Activated naive CD4-positive, alpha-beta T cell treated with anti-CD3 and anti-CD28 coated beads, Interleukin-2, amount 10 ng/mL, durations not matched to agents 7 days and 5 days (primary cell): ENCODE results near the gene CD101.

Experiments
- CTCF ChIA-PET: fragments of 350-600 bp; sonication (Branson Sonifier 250); formaldehyde crosslinking; loops from one replicate; lab custom pipeline; 2021; ENCODE audit warnings: antibody characterized with exemption; lab: Charles Lee
- DNase-seq: peaks from one replicate; pipeline ENCODE4 v3.0.0-alpha.2; 2020
- H3K27ac Mint-ChIP-seq: one replicate; pipeline ENCODE4 v1.8.0; 2021; ENCODE audit warnings: mild to moderate bottlenecking, moderate library complexity, mixed read lengths
- H3K27me3 Mint-ChIP-seq: one replicate; pipeline ENCODE4 v1.8.0; 2021; ENCODE audit warnings: mild to moderate bottlenecking, mixed read lengths
- H3K36me3 Mint-ChIP-seq: one replicate; pipeline ENCODE4 v1.8.0; 2021; ENCODE audit warnings: mixed read lengths
- H3K4me1 Mint-ChIP-seq: one replicate; pipeline ENCODE4 v1.8.0; 2021; ENCODE audit warnings: mixed read lengths
- H3K4me3 Mint-ChIP-seq: one replicate; pipeline ENCODE4 v1.8.0; 2021; ENCODE audit warnings: mild to moderate bottlenecking, moderate library complexity, mixed read lengths
- H3K9me3 Mint-ChIP-seq: one replicate; pipeline ENCODE4 v1.8.0; 2021; ENCODE audit warnings: mixed read lengths

Gene CD101

DNA sequence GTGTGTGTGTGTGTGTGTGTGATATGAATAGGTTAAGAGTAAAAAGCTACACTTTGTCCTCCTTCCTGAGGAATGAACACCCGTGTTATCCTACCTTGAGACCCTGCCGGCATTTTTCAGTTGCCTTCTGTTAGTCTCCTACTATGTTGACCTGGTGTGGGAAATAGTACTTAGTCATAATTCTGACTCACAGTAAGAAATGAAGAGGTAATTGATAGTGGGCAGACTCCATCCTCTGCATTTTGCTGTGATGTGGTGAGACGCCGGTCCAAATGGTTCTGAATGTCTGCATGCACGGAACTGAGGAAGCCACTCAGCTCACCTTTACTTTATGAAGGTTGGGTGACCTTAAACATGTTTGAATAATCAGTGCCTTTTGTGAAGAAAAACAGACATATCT is 12.6 kb downstream of the CD101 start:
- Mint-ChIP-seq H3K4me1 (peaks cover 22% of the 10 kb centered on the region), H3K27me3 (no peaks in the 10 kb centered on the region), H3K4me3 (no peak overlapping the region), H3K9me3 (no peaks in the 10 kb centered on the region), H3K27ac (no peak overlapping the region), H3K36me3 (peaks cover 5% of the 10 kb centered on the region)
- no peak for DNase-seq
- CTCF ChIA-PET: no interaction called here

- DNase-seq: no peak
- Mint-ChIP-seq H3K27ac (no peak overlapping the region), H3K4me3 (no peak overlapping the region), H3K36me3 (peaks cover 7% of the 10 kb centered on the region), H3K9me3 (no peaks in the 10 kb centered on the region), H3K4me1 (peaks cover 12% of the 10 kb centered on the region), H3K27me3 (no peaks in the 10 kb centered on the region)
- CTCF ChIA-PET: no interaction called here
Observed at GRCh38 chr1:117015724-117016123, 14.2 kb downstream of the CD101 start.

DNA sequence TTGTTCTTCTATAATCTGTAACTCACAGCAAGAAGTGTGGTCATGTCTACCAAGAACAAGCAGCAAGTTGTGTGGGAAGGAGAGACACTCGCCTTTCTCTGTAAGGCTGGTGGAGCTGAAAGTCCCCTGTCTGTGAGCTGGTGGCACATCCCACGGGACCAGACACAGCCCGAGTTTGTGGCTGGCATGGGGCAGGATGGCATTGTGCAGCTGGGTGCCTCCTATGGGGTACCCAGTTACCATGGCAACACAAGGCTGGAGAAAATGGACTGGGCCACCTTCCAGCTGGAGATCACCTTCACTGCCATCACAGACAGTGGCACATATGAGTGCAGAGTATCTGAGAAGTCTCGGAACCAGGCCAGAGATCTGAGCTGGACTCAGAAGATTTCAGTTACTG is 15.5 kb downstream of the CD101 start:
- H3K9me3 Mint-ChIP-seq: no peaks in the 10 kb centered on the region
- peaks cover 12% of the 10 kb centered on the region for H3K4me1 Mint-ChIP-seq
- no peak overlapping the region for H3K27ac Mint-ChIP-seq
- no peak for DNase-seq
- no peaks in the 10 kb centered on the region for H3K27me3 Mint-ChIP-seq
- no peak overlapping the region for H3K4me3 Mint-ChIP-seq
- CTCF ChIA-PET: interaction anchor here (0.8 kb wide), 1 partner anchor 8 kb away, joined by 3 read pairs; no protein-coding TSS in a partner anchor
- peaks cover 4% of the 10 kb centered on the region for H3K36me3 Mint-ChIP-seq

GRCh38 chr1:117017648-117018047 is 16.1 kb downstream of the CD101 start:
- no peak for DNase-seq
- H3K27me3 Mint-ChIP-seq: no peaks in the 10 kb centered on the region
- H3K4me1 Mint-ChIP-seq: peaks cover 12% of the 10 kb centered on the region
- peaks cover 3% of the 10 kb centered on the region for H3K36me3 Mint-ChIP-seq
- CTCF ChIA-PET: interaction anchor here (0.8 kb wide), 1 partner anchor 9 kb away, joined by 3 read pairs; no protein-coding TSS in a partner anchor
- H3K27ac Mint-ChIP-seq: no peak overlapping the region
- H3K4me3 Mint-ChIP-seq: no peak overlapping the region
- no peaks in the 10 kb centered on the region for H3K9me3 Mint-ChIP-seq

- Mint-ChIP-seq H3K4me3 (no peak overlapping the region), H3K36me3 (peaks cover 4% of the 10 kb centered on the region), H3K4me1 (no peaks in the 10 kb centered on the region), H3K9me3 (no peaks in the 10 kb centered on the region), H3K27ac (no peak overlapping the region), H3K27me3 (no peaks in the 10 kb centered on the region)
- CTCF ChIA-PET: interaction anchor here (0.7 kb wide), 1 partner anchor 231 kb away, joined by 3 read pairs; no protein-coding TSS in a partner anchor
- no peak for DNase-seq
Observed at GRCh38 chr1:117020526-117021156, 19.1 kb downstream of the CD101 start.

GRCh38 chr1:117022114-117022513 is 20.6 kb downstream of the CD101 start:
- Mint-ChIP-seq H3K27ac (no peak overlapping the region), H3K9me3 (no peaks in the 10 kb centered on the region), H3K4me3 (no peak overlapping the region), H3K27me3 (no peaks in the 10 kb centered on the region), H3K36me3 (peaks cover 4% of the 10 kb centered on the region), H3K4me1 (no peaks in the 10 kb centered on the region)
- DNase-seq: no peak
- CTCF ChIA-PET: no interaction called here

DNA sequence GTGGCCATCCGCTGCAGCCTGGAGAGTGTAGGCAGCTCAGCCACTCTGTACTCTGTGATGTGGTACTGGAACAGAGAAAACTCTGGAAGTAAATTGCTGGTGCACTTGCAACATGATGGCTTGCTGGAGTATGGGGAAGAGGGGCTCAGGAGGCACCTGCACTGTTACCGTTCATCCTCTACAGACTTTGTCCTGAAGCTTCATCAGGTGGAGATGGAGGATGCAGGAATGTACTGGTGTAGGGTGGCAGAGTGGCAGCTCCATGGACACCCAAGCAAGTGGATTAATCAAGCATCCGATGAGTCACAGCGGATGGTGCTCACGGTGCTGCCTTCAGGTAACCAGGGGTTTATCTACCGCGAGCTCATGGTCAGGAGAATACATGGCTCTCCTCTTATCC is 24.0 kb downstream of the CD101 start:
- no peaks in the 10 kb centered on the region for H3K27me3 Mint-ChIP-seq
- H3K4me1 Mint-ChIP-seq: peaks cover 2% of the 10 kb centered on the region
- no peak overlapping the region for H3K27ac Mint-ChIP-seq
- H3K4me3 Mint-ChIP-seq: no peak overlapping the region
- DNase-seq: no peak
- H3K9me3 Mint-ChIP-seq: no peaks in the 10 kb centered on the region
- H3K36me3 Mint-ChIP-seq: peaks cover 1% of the 10 kb centered on the region
- CTCF ChIA-PET: interaction anchor here (1.6 kb wide), 1 partner anchor 80 kb away, joined by 3 read pairs; no protein-coding TSS in a partner anchor

DNA sequence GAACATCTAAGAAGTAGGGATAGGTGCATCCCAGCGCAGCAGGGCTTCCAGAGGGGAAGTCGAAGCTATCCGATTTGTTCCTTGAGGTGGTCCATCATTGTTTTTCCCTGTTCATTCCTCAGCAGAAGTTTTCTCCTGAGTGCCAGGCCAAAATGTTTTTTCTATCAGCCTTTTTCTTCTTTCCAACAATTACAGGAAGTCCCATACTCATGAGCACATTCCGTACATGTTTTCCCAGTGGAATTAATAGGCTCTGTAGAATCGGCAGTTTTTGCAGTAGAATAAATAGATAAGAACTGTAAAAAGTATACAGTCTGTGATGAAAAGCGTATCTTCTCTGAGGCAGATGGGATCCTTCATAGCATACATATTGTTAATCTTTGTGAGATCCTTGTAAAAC is 24.8 kb downstream of the CD101 start:
- Mint-ChIP-seq H3K4me1 (peaks cover 2% of the 10 kb centered on the region), H3K27ac (no peak overlapping the region), H3K9me3 (no peaks in the 10 kb centered on the region), H3K27me3 (no peaks in the 10 kb centered on the region), H3K4me3 (no peak overlapping the region), H3K36me3 (peaks cover 1% of the 10 kb centered on the region)
- CTCF ChIA-PET: no interaction called here
- DNase-seq: no peak

DNA sequence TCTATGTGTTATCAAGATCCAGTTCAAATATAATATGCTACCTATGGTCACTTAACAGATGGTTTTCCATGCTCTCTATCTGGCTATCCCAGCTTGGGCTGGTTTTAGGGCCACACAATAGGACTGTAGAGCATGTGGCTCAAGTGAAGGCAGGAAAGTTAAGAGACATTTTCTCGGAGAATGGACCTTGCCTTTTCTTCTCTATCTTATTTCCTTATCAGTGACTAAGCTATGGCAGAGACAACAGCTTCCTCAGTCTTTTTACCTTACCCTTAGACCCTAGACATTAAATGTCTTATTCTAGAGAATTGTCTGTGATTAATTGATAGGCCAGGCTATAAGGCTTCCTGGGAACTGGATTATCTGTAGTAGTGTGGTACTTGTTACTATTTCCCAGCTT is 28.1 kb downstream of the CD101 start:
- DNase-seq: no peak
- CTCF ChIA-PET: no interaction called here
- H3K9me3 Mint-ChIP-seq: no peaks in the 10 kb centered on the region
- peaks cover 5% of the 10 kb centered on the region for H3K36me3 Mint-ChIP-seq
- H3K27ac Mint-ChIP-seq: no peak overlapping the region
- H3K4me1 Mint-ChIP-seq: peaks cover 2% of the 10 kb centered on the region
- no peaks in the 10 kb centered on the region for H3K27me3 Mint-ChIP-seq
- no peak overlapping the region for H3K4me3 Mint-ChIP-seq

DNA sequence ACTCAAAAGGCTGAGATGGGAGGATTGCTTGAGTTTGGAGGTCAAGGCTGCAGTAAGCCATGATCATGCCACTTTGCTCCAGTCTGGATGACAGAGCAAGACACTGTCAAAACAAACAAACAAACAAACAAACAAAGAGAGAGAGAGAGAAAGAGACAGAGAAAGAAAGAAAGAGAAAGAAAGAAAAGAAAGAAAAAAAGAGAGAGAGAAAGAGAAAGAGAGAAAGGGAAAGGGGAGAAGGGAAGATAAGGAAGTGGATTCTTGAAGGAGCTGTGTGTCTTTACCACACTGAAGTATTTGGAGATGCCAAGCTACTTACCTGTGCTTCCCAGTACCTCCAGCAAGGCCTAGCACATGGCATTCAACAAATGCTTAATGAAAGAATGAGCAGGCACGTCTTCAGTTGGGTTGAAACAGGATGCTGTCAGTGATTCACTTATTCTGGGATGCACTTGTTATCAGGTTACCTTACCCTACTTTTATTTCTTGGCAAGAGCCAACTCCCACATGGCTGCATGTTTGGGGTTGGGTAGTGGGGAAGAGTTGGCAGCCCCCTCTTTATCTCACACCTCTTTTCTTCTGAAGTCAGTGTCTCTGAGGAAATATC is 28.8 kb downstream of the CD101 start:
- Mint-ChIP-seq H3K4me3 (no peak overlapping the region), H3K9me3 (no peaks in the 10 kb centered on the region), H3K36me3 (peaks cover 5% of the 10 kb centered on the region), H3K27ac (no peak overlapping the region), H3K27me3 (no peaks in the 10 kb centered on the region), H3K4me1 (peaks cover 2% of the 10 kb centered on the region)
- CTCF ChIA-PET: no interaction called here
- no peak for DNase-seq

GRCh38 chr1:117032266-117032665 is 30.7 kb downstream of the CD101 start:
- Mint-ChIP-seq H3K4me1 (peaks cover 2% of the 10 kb centered on the region), H3K9me3 (no peaks in the 10 kb centered on the region), H3K27ac (no peak overlapping the region), H3K4me3 (no peak overlapping the region), H3K36me3 (peaks cover 5% of the 10 kb centered on the region), H3K27me3 (no peaks in the 10 kb centered on the region)
- CTCF ChIA-PET: interaction anchor here (1.4 kb wide), 1 partner anchor 14 kb away, joined by 4 read pairs; no protein-coding TSS in a partner anchor
- DNase-seq: no peak

GRCh38 chr1:117032681-117033539 is 31.4 kb downstream of the CD101 start:
- CTCF ChIA-PET: no interaction called here
- peaks cover 2% of the 10 kb centered on the region for H3K4me1 Mint-ChIP-seq
- peaks cover 5% of the 10 kb centered on the region for H3K36me3 Mint-ChIP-seq

GRCh38 chr1:117033772-117034171 is 32.2 kb downstream of the CD101 start:
- Mint-ChIP-seq H3K4me3 (no peak overlapping the region), H3K4me1 (peaks cover 2% of the 10 kb centered on the region), H3K27ac (no peak overlapping the region), H3K27me3 (peaks cover 4% of the 10 kb centered on the region), H3K9me3 (no peaks in the 10 kb centered on the region), H3K36me3 (peaks cover 5% of the 10 kb centered on the region)
- CTCF ChIA-PET: no interaction called here
- no peak for DNase-seq

More at GRCh38 chr1:117032681-117033539, 31.4 kb downstream of the CD101 start:
- no peak overlapping the region for H3K4me3 Mint-ChIP-seq
- H3K27ac Mint-ChIP-seq: no peak overlapping the region
- no peak for DNase-seq
- H3K27me3 Mint-ChIP-seq: no peaks in the 10 kb centered on the region
- H3K9me3 Mint-ChIP-seq: no peaks in the 10 kb centered on the region

GRCh38 chr1:117034791-117035290 is 33.3 kb downstream of the CD101 start:
- H3K27ac Mint-ChIP-seq: no peak overlapping the region
- peaks cover 4% of the 10 kb centered on the region for H3K27me3 Mint-ChIP-seq
- DNase-seq: no peak
- no peaks in the 10 kb centered on the region for H3K9me3 Mint-ChIP-seq
- H3K36me3 Mint-ChIP-seq: peaks cover 5% of the 10 kb centered on the region
- CTCF ChIA-PET: no interaction called here
- H3K4me3 Mint-ChIP-seq: no peak overlapping the region
- H3K4me1 Mint-ChIP-seq: peaks cover 2% of the 10 kb centered on the region
